GM12892 (cell line): ENCODE measurements around the gene SPATA2L.

Experiments
- POLR2AphosphoS5 ChIP-seq: IDR thresholded peaks from 2 replicates; pipeline ENCODE4 v1.6.1; 2011; ENCODE audit warnings: low read depth, low read length, control low read depth
- TAF1 ChIP-seq: IDR thresholded peaks from 2 replicates; pipeline ENCODE4 v1.6.1; 2011; ENCODE audit warnings: low read depth, mild to moderate bottlenecking, control low read depth, low read length, borderline replicate concordance

- TF ChIP-seq TAF1 = no peak
- TF ChIP-seq POLR2AphosphoS5 = no peak
Measured at GRCh38 chr16:89691231-89691985, 10.1 kb downstream of the SPATA2L start.
